SIG-M5 treated with dmso at 0.1 percent for 504 hours (cell line): ENCODE measurements around the gene PDE4B.
"Not testable (repeated sequence)": the region's sequence is repeated elsewhere in the genome, so short reads cannot be mapped to it uniquely, and the experiment has no call there.

Source experiments
- DNase-seq: peaks from one replicate; lab custom pipeline; 2025; ENCODE audit not compliant: unreplicated experiment; lab: John Stamatoyannopoulos, UW

PDE4B gene

GRCh38 chr1:66300280-66300971 lies 507.7 kb downstream of the PDE4B start:
- DNase-seq: no peak

- no peak for DNase-seq
Observed at GRCh38 chr1:66300972-66301451, 508.3 kb downstream of the PDE4B start.

GRCh38 chr1:66302184-66302742 lies 509.6 kb downstream of the PDE4B start:
- DNase-seq: no peak

DNA sequence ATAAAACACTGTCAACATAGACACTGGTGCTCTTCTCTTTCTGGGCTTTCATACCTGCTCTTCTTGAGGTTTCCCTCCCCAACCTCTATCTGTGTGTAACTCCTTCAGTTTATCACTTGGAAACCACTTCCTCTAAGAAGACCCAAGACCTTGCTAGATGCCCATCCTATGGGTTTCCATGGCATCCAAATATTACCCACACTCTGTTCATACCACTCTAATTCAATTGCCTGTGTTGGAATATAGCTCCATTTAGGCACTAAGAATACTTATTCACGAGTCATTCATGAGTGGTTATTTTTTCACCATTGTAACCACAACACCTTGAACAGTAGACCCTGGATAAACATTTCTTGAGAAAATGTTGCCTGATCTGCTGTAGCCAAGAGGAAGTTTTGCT lies 510.1 kb downstream of the PDE4B start:
- no peak for DNase-seq

- no peak for DNase-seq
Observed at GRCh38 chr1:66303646-66304045, 511.0 kb downstream of the PDE4B start.

DNA sequence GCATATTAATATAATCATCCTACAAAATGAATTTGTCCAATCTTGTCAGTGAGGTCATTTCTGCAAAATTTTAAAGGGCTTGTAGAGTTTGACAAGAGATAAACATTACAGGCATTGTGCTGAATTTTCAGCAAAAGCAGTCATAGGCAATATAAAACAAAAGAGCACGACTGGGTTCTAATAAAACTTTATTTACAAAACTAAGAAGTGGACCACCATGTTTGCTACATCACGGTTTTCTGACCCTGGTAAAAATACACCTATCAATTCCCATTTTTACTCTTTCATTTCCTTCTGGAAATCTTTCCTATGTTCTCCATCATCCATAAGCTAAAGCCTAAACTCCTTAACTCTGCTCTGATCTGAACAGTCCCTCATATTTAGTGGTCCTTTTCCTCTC lies 511.4 kb downstream of the PDE4B start:
- no peak for DNase-seq

DNA sequence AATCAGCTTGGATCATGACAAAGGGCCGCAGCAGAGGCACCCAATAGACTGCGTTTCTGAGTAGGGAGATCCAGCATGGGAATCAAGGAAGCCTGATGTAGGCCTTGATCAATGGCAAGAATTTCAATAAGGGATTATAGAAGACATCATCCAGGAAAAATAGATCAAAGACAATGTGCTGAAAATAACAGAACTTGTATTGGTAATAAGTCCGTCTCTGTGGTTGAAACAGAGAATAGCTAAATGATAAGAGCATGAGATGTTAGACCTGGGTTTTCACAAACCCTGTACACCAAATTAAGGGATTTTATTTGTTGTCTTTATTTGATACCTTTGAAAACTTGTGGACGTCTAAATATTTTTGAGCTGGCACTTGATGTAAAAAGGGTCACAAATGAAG lies 513.2 kb downstream of the PDE4B start:
- DNase-seq: no peak

DNA sequence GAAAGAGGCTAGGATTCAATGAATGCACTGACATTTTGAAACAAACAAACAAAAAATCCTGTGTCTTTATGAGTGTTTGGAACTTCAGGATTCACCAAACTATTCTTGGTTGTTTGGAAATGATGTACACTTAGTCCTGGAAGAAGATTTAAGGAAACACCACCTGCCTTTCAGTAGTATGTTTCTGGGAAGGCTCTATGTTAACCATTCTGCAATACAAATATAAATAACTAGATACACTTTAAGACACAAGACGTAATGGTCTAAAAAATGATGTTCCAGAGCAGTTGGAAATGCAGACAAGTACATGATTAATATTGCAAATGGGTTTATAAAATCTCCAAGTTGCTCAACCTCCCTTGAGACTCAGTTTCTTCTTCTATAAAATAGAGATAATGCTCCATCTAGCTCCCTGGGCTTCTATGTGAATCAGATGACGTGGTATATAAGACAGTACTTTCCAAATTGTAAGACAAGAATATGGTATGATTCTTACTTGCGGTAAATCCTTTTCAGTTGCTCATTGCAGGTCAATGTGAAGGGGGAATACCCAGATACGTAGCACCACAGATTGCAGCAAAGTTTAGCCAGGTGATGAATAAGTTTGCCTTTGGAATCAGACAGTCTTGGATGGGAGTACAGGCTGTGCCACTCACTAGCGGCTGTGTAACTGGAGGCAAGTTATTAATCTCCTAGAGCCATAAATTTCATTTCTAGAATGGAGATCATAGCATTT lies 516.5 kb downstream of the PDE4B start:
- no peak for DNase-seq

GRCh38 chr1:66311092-66311491 lies 518.4 kb downstream of the PDE4B start:
- no peak for DNase-seq

- no peak for DNase-seq
Observed at GRCh38 chr1:66311628-66312027, 518.9 kb downstream of the PDE4B start.

DNA sequence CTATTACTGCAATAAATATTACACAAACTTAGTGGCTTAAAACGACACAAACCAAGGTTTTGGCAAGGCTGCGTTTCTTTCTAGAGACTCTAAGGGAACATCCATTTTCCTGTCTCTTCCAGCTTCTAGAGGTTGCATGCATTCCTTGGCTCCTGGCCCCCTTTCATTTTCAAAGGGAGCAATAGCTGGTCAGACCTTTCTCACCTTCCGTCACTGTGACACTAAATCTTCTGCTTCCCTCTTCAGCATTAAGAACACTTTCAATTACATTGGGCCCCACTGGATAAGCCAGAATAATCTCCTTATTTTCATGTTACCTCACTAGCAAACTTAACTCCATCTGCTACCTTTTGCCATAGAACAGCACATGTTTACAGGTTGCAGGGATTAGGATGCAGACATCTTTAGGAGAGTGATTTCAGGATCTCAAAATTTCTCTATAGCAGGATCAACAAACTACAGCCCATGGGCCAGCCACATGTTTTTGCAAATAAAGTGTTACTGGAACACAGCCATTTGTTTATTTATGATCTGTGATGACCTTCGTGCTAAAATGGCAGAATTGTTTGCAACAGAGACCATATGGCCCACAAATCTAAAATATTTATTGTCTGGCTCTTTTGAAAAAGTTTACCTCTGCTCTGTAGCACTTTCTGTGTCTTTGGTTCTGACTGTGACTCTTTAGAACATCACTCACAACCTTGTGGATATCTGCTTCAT lies 519.7 kb downstream of the PDE4B start:
- DNase-seq: no peak

GRCh38 chr1:66313429-66313828 lies 520.7 kb downstream of the PDE4B start:
- no peak for DNase-seq

DNA sequence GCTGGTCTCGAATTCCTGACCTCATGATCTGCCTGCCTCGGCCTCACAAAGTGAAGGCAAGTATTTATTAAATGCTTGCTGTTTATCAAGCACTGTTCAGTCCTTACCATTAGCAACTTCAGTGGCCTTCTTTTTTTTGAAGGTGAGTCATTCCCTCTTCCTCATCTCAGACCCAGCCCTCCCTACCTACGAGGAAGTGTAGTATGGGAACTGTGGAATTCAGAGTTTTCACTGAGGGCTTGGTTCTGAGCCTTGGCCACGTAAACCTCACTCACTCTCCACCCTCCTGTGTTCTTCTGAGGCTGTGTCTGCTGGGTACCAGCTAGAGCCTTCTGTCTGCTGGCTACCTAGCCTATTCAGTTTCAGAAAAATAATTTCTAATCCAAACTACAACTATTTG lies 523.0 kb downstream of the PDE4B start:
- no peak for DNase-seq

- no peak for DNase-seq
Observed at GRCh38 chr1:66316464-66317247, 524.0 kb downstream of the PDE4B start.

GRCh38 chr1:66317248-66317515 lies 524.5 kb downstream of the PDE4B start:
- no peak for DNase-seq

DNA sequence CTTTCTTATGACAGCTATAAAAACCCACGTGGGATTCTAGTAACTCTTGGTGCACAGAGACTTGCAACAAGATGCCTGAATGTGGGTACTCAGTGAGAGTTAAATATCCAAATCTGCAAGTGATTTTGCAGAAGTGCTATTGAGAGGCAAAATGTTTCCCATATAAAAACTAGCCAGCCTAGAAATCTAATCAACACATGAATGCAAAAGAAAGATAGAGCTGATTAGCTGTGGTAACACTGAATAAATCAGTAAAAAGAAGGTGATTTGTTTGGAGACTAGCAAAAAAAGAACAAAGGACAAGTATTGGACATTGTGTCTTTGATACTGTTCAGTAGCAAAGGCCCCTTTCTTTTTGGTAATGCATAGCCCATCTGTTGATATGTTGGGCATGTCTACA lies 527.5 kb downstream of the PDE4B start:
- no peak for DNase-seq

DNA sequence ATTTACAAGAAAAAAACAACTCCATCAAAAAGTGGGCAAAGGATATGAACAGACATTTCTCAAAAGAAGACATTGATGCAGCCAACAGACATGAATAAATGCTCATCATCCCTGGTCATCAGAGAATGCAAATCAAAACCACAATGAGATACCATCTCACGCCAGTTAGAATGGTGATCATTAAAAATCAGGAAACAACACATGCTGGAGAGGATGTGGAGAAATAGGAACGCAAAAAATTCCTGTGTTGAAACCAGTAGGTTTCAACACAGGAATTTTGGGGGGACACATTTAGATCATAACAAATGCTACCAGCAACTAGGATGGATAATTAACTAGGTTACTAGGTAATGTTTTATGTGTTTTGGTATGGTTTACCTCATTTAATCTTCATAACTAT lies 529.8 kb downstream of the PDE4B start:
- not testable (repeated sequence) for DNase-seq

GRCh38 chr1:66323958-66324625 lies 531.4 kb downstream of the PDE4B start:
- DNase-seq: no peak

- DNase-seq: no peak
Observed at GRCh38 chr1:66325594-66326380, 533.1 kb downstream of the PDE4B start.

DNA sequence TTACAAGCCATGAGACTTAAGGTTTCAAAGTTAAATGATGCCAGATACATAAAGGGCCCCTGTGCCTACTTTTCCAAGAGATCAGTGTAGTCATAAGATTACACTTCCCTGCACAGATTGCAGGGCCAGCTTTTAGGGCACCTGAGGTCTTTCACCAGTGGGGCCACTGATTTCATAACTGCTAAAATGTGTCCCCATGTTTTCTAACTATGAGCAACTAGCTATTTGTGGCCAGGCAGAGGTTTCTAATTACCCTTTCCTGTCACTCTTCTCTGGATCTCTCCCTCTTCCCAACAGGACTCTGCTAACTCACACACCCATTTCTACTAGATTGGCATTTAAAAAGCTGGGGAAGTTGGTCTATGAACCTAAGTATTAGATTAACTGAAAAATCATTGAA lies 534.2 kb downstream of the PDE4B start:
- DNase-seq: no peak
